HEK293T (cell line): ENCODE data around the gene CNNM4.

Source experiments
- CTCF ChIA-PET: fragments of 350-600 bp; formaldehyde crosslinking; extraction: SDS; loops from one replicate; lab custom pipeline; 2021; ENCODE audit warnings: antibody characterized with exemption, inconsistent platforms; lab: Yijun Ruan, JAX
- POLR2A ChIA-PET: fragments of 350-600 bp; formaldehyde crosslinking; extraction: SDS; loops from one replicate; lab custom pipeline; 2020; ENCODE audit warnings: antibody characterized with exemption, inconsistent platforms; lab: Yijun Ruan, JAX
- DNase-seq: peaks from one replicate; pipeline ENCODE4 v3.0.0; 2012; ENCODE audit warnings: mixed read lengths; ENCODE audit errors: extremely low spot score
- ARNT ChIP-seq: fragments of 450-650 bp; IDR thresholded peaks from 2 replicates; pipeline ENCODE4 v1.6.1; 2017; ENCODE audit warnings: mild to moderate bottlenecking
- BHLHE40 ChIP-seq: fragments of 450-650 bp; IDR thresholded peaks from 2 replicates; pipeline ENCODE4 v1.6.1; 2016; ENCODE audit warnings: mild to moderate bottlenecking, moderate library complexity, borderline replicate concordance
- CTBP1 ChIP-seq: fragments of 450-650 bp; IDR thresholded peaks from 2 replicates; pipeline ENCODE4 v1.6.1; 2016; ENCODE audit warnings: borderline replicate concordance
- ELF4 ChIP-seq: fragments of 450-650 bp; IDR thresholded peaks from 2 replicates; pipeline ENCODE4 v1.6.1; 2017; ENCODE audit warnings: antibody characterized with exemption
- FOXA1 ChIP-seq: fragments of 450-650 bp; IDR thresholded peaks from 2 replicates; pipeline ENCODE4 v1.6.1; 2016; ENCODE audit warnings: mild to moderate bottlenecking
- FOXK2 ChIP-seq: fragments of 450-650 bp; IDR thresholded peaks from 2 replicates; pipeline ENCODE4 v1.6.1; 2016; ENCODE audit warnings: mild to moderate bottlenecking
- FOXM1 ChIP-seq: fragments of 450-650 bp; IDR thresholded peaks from 2 replicates; pipeline ENCODE4 v1.6.1; 2017; ENCODE audit warnings: mild to moderate bottlenecking, borderline replicate concordance
- HDGF ChIP-seq: fragments of 450-650 bp; IDR thresholded peaks from 2 replicates; pipeline ENCODE4 v1.6.1; 2017; ENCODE audit warnings: antibody characterized with exemption, borderline replicate concordance
- L3MBTL2 ChIP-seq: fragments of 450-650 bp; conservative IDR thresholded peaks from 2 replicates; pipeline ENCODE4 v1.6.1; 2016; ENCODE audit warnings: mild to moderate bottlenecking
- LEF1 ChIP-seq: fragments of 450-650 bp; IDR thresholded peaks from 2 replicates; pipeline ENCODE4 v1.6.1; 2017; ENCODE audit warnings: mild to moderate bottlenecking, borderline replicate concordance
- NFRKB ChIP-seq: fragments of 450-650 bp; IDR thresholded peaks from 2 replicates; pipeline ENCODE4 v1.6.1; 2016; ENCODE audit warnings: mild to moderate bottlenecking, moderate library complexity
- SP1 ChIP-seq: fragments of 450-650 bp; IDR thresholded peaks from 2 replicates; pipeline ENCODE4 v1.6.1; 2017
- SUZ12 ChIP-seq: fragments of 450-650 bp; IDR thresholded peaks from 2 replicates; pipeline ENCODE4 v1.6.1; 2016; ENCODE audit warnings: mild to moderate bottlenecking
- TARDBP ChIP-seq: fragments of 450-650 bp; IDR thresholded peaks from 2 replicates; pipeline ENCODE4 v1.6.1; 2016
- ZNF384 ChIP-seq: fragments of 450-650 bp; IDR thresholded peaks from 2 replicates; pipeline ENCODE4 v1.6.1; 2016
- TF ChIP-seq, protein P1 (sequence below): fragments of 450-650 bp; IDR thresholded peaks from 2 replicates; pipeline ENCODE4 v1.6.1; 2016

The CNNM4 gene

DNA sequence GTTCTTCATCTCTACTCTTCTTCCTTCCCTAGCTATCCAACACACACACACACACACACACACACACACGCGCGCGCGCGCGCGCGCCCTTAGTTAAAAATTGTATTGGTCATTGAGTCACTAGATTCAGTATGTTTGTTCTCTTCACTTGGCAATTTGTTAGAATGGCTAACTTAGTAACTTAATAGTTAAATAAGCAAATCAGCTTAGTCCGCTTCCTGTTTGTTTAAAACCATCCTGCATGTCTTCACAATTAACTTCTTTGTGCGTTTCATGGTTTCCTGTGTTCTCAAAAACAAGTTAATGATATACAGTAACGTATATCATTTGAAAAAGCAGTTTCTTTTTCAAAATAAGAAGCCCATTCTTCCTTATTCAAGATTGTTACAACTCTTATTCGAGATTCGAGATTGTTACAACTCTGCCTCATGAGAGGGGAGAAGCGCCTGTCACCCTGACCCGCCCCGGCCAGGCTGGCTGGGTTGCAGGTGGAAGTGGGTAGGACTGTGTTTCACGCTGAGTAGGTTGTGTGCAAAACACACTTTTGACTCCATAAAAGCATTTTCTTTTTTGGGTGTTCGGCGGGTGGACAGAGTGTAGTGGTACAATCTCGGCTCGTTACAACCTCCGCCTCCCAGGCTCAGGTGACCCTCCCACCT lies 45.9 kb downstream of the CNNM4 start:
- ChIA-PET CTCF (no interaction called here), POLR2A (interaction anchor here (1.0 kb wide), 1 partner anchor 44 kb away, joined by 3 read pairs; no protein-coding TSS in a partner anchor)
- TF ChIP-seq CTBP1 = no peak
- DNase-seq = no peak

DNA sequence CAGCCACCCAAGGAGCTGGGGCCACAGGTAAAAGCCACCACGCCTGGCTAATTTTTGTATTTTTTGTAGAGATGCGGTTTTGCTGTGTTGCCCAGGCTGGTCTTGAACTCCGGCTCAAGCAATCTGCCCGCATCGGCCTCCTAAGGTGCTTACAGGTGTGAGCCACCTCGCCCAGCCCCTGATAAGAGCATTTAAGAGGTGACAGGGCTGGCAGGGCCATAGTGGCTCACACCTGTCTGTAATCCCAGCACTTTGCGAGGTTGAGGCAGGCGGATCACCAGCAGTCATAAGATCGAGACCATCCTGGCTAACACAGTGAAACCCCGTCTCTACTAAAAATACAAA lies 46.4 kb downstream of the CNNM4 start:
- no peak for TF ChIP-seq FOXK2
- no peak for TF ChIP-seq BHLHE40
- no peak for TF ChIP-seq FOXA1
- TF ChIP-seq ARNT = no peak
- TF ChIP-seq ZNF384 = no peak
- TF ChIP-seq, protein P1, sequence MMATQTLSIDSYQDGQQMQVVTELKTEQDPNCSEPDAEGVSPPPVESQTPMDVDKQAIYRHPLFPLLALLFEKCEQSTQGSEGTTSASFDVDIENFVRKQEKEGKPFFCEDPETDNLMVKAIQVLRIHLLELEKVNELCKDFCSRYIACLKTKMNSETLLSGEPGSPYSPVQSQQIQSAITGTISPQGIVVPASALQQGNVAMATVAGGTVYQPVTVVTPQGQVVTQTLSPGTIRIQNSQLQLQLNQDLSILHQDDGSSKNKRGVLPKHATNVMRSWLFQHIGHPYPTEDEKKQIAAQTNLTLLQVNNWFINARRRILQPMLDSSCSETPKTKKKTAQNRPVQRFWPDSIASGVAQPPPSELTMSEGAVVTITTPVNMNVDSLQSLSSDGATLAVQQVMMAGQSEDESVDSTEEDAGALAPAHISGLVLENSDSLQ = no peak
- TF ChIP-seq SUZ12 = no peak
- TF ChIP-seq CTBP1 = no peak
- no peak for TF ChIP-seq TARDBP
- no peak for TF ChIP-seq LEF1
- no peak for TF ChIP-seq ELF4
- no peak for TF ChIP-seq L3MBTL2
- TF ChIP-seq SP1 = no peak
- no peak for TF ChIP-seq NFRKB
- no peak for TF ChIP-seq HDGF
- TF ChIP-seq FOXM1 = no peak
- ChIA-PET CTCF (no interaction called here), POLR2A (no interaction called here)
- DNase-seq = no peak

DNA sequence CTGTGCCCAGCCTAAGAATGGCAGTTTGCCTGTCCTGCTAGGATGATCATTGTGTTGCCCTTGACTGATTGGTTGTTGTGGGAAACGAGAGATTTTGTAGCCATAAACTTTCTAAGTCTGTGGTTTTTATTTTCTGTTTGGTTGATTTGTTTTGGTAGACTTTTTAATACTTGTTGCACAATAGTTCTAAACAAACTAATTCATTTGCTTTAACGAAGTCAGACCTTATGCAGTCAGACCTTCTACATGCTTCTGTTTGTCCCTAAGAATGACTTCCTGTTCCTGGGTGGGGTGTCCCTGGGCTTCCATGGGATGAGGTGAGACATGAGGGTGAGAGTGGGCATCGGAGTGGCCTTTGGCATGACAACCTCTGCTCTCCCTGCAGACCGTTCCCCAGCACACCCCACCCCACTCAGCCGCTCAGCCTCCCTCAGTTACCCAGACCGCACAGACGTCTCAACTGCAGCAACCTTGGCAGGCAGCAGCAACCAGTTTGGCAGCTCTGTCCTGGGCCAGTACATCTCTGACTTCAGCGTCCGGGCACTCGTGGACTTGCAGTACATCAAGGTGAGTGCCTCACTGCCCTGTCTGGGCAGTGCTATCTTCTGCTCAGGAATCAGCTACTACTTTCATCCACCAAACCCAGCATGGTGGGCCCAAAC lies 47.6 kb downstream of the CNNM4 start:
- ChIA-PET POLR2A (no interaction called here), CTCF (no interaction called here)
- DNase-seq = no peak
- TF ChIP-seq FOXA1 = no peak
- TF ChIP-seq FOXK2 = no peak
- TF ChIP-seq, protein P1 = no peak
- TF ChIP-seq NFRKB = no peak
- TF ChIP-seq HDGF = no peak
- TF ChIP-seq SP1 = no peak
- TF ChIP-seq SUZ12 = no peak

DNA sequence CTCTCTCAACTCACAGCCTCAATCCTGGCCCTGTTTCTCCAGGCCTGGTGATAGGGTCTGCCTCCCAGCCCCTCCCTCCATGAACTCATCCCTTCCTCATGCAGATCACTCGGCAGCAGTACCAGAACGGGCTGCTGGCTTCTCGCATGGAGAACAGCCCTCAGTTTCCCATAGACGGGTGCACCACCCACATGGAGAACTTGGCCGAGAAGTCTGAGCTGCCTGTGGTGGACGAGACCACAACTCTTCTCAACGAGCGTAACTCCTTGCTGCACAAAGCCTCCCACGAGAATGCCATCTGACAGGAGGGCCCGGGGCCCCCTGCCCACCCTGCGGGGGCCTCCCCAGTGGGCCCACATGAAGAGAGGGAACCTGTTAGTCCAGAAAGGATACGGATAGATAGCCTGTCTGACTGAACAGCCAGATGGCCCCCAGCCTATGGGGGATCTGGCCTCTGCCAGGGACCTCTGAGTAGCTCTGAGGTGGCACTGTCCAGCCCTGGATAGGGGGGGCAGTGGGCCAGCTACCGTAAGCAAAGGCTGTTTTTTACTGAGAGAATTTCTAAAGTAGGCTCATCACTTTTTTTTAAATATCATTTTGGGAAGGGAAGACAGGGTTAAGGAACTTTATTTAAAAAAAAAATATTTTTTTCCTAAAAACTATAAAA lies 48.6 kb downstream of the CNNM4 start:
- DNase-seq = no peak
- TF ChIP-seq LEF1 (no peak), SP1 (no peak), ARNT (no peak), TARDBP (no peak)
- CTCF ChIA-PET = interaction anchor here (0.6 kb wide), 1 partner anchor 32 kb away, joined by 3 read pairs; no protein-coding TSS in a partner anchor
- POLR2A ChIA-PET = interaction anchor here (0.6 to 1.4 kb wide), 2 partner anchors 30 to 48 kb away, joined by 3 to 4 read pairs; no protein-coding TSS in a partner anchor

DNA sequence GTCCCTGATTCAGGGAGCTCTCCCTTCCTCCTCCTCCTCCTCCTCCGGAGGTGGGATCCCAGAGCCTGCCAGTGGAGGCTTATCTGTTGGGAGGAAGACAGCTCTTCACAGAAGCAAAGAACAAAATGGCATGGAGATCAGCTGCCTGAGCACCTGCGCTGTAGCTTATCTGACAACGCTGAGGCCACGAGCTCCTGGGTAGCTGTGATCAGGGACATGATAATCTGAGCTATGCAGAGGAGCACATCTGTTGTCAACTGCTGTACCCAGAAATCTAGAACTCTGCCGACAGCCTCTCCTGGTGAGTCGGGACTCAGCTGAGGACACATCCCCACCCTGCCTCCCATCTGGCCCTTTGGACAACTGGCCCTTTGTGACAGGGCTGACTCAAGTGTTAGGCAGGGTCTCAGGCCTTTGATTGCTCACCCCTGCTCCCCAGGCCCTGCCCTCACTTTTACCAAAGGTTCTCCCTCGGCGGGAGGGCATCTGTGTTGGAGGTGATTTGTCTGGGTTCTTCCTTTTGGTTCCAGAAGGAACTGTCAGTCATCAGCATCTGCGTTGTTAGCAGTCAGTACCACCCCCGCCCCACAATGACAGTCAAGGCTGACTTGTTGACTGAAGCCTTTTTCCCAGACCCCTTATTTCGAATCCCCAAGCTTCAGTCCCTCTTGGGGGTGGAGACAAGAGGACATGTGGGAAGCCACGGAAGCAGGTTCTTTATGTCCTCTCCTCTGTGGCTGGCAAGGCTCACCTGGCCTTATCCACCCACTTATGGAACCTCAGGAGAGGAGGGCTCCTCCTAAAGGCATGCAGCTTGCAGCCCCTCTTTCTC lies 49.5 kb downstream of the CNNM4 start:
- POLR2A ChIA-PET = interaction anchor here (0.6 to 1.4 kb wide), 2 partner anchors 31 to 48 kb away, joined by 3 to 4 read pairs; no protein-coding TSS in a partner anchor
- no peak for DNase-seq
- CTCF ChIA-PET = interaction anchor here (0.6 kb wide), 1 partner anchor 33 kb away, joined by 3 read pairs; no protein-coding TSS in a partner anchor
- no peak for TF ChIP-seq L3MBTL2
- no peak for TF ChIP-seq BHLHE40
- no peak for TF ChIP-seq FOXK2
- no peak for TF ChIP-seq FOXM1
- TF ChIP-seq SP1 = no peak
- no peak for TF ChIP-seq SUZ12
- no peak for TF ChIP-seq HDGF
- no peak for TF ChIP-seq FOXA1
- TF ChIP-seq NFRKB = no peak
- TF ChIP-seq CTBP1 = no peak
- no peak for TF ChIP-seq LEF1
- TF ChIP-seq, protein P1 = no peak
- TF ChIP-seq TARDBP = no peak

DNA sequence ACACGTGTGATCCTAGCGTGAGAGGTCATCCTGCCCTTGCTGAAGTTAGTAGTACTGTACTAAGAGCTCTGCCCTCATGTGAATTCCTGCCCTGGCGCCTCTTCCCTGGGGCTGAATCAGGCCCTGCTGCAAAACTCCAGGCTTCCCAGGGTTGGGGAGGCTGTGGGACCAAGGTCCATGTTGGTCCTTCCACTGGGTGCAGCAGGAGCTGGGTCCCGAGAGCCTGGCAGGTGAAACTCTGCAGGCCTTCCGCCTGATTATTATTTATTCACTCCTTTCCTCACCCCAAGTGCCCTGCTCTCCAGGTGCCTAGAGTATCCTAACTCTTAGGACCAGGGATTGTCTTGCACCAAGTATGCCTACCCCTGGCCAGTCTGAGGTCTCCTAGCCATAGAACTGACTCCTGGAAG lies 50.1 kb downstream of the CNNM4 start:
- ChIA-PET CTCF (no interaction called here), POLR2A (no interaction called here)
- DNase-seq = no peak
- TF ChIP-seq FOXA1 (no peak), FOXK2 (no peak), ELF4 (no peak), HDGF (no peak), NFRKB (no peak), BHLHE40 (no peak), CTBP1 (no peak), SUZ12 (no peak), ZNF384 (no peak), L3MBTL2 (no peak), SP1 (no peak), LEF1 (no peak), FOXM1 (no peak), ARNT (no peak)
- TF ChIP-seq, protein P1 = no peak
